HL-60 (cell line): ENCODE results near the gene CACNA1D.

Experiments
- DNase-seq, 2 experiments: peaks; one replicate each; pipeline ENCODE4 v3.0.0-alpha.2; 2010 to 2020; ENCODE audit warnings: low read depth in 1 of 2, low spot score in 1 of 2
- H3K27ac ChIP-seq: fragments of 250-450 bp; sonication (Bioruptor Pico); replicated peaks from 2 replicates; pipeline ENCODE4 v1.5.1; 2020; ENCODE audit warnings: mild to moderate bottlenecking, moderate library complexity
- H3K27me3 ChIP-seq: fragments of 250-450 bp; sonication (Bioruptor Pico); 2 replicates; pipeline ENCODE4 v1.5.1; 2021; ENCODE audit warnings: mild to moderate bottlenecking, moderate library complexity; ENCODE audit not compliant: insufficient read depth, poor library complexity, severe bottlenecking
- H3K4me3 ChIP-seq: replicated peaks from 2 replicates; pipeline ENCODE4 v1.5.1; 2011; ENCODE audit warnings: mild to moderate bottlenecking, control low read depth, low read length; ENCODE audit not compliant: insufficient read depth
- GABPA ChIP-seq: IDR thresholded peaks from 2 replicates; pipeline ENCODE4 v1.6.1; 2012; ENCODE audit warnings: low read depth
- POLR2AphosphoS5 ChIP-seq: IDR thresholded peaks from 2 replicates; pipeline ENCODE4 v1.6.1; 2012; ENCODE audit warnings: low read depth
- SPI1 ChIP-seq: IDR thresholded peaks from 2 replicates; pipeline ENCODE4 v1.6.1; 2012; ENCODE audit warnings: low read depth, mild to moderate bottlenecking, borderline replicate concordance
- TF ChIP-seq, protein P1 (sequence below): IDR thresholded peaks from 2 replicates; pipeline ENCODE4 v1.6.1; 2012; ENCODE audit warnings: low read depth; ENCODE audit not compliant: insufficient replicate concordance
- TF ChIP-seq, protein P2 (sequence below): IDR thresholded peaks from one replicate; pipeline ENCODE4 v1.5.1; 2011; ENCODE audit warnings: low read length, control low read depth, inconsistent platforms; ENCODE audit not compliant: insufficient read depth

CACNA1D gene

DNA sequence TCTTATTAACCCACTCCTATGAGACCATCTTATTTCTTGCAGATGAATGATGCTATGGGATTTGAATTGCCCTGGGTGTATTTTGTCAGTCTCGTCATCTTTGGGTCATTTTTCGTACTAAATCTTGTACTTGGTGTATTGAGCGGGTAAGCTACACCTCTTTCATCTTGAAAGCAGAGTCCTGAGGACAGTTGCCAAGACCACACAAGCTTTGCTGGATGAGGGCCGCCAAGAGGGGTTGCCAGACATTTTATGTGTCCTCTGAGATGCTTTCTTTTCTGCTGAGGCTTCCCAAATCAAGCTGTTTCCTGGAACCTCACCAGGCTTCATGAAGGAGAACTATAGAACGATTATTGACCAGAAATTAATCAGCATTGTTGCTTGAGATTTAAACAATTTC lies 178.6 kb downstream of the CACNA1D start:
- TF ChIP-seq GABPA (no peak), SPI1 (no peak), POLR2AphosphoS5 (no peak)
- TF ChIP-seq, protein P1, sequence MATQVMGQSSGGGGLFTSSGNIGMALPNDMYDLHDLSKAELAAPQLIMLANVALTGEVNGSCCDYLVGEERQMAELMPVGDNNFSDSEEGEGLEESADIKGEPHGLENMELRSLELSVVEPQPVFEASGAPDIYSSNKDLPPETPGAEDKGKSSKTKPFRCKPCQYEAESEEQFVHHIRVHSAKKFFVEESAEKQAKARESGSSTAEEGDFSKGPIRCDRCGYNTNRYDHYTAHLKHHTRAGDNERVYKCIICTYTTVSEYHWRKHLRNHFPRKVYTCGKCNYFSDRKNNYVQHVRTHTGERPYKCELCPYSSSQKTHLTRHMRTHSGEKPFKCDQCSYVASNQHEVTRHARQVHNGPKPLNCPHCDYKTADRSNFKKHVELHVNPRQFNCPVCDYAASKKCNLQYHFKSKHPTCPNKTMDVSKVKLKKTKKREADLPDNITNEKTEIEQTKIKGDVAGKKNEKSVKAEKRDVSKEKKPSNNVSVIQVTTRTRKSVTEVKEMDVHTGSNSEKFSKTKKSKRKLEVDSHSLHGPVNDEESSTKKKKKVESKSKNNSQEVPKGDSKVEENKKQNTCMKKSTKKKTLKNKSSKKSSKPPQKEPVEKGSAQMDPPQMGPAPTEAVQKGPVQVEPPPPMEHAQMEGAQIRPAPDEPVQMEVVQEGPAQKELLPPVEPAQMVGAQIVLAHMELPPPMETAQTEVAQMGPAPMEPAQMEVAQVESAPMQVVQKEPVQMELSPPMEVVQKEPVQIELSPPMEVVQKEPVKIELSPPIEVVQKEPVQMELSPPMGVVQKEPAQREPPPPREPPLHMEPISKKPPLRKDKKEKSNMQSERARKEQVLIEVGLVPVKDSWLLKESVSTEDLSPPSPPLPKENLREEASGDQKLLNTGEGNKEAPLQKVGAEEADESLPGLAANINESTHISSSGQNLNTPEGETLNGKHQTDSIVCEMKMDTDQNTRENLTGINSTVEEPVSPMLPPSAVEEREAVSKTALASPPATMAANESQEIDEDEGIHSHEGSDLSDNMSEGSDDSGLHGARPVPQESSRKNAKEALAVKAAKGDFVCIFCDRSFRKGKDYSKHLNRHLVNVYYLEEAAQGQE: no peak
- TF ChIP-seq, protein P2, sequence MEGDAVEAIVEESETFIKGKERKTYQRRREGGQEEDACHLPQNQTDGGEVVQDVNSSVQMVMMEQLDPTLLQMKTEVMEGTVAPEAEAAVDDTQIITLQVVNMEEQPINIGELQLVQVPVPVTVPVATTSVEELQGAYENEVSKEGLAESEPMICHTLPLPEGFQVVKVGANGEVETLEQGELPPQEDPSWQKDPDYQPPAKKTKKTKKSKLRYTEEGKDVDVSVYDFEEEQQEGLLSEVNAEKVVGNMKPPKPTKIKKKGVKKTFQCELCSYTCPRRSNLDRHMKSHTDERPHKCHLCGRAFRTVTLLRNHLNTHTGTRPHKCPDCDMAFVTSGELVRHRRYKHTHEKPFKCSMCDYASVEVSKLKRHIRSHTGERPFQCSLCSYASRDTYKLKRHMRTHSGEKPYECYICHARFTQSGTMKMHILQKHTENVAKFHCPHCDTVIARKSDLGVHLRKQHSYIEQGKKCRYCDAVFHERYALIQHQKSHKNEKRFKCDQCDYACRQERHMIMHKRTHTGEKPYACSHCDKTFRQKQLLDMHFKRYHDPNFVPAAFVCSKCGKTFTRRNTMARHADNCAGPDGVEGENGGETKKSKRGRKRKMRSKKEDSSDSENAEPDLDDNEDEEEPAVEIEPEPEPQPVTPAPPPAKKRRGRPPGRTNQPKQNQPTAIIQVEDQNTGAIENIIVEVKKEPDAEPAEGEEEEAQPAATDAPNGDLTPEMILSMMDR: no peak
- H3K27ac ChIP-seq: no peak overlapping the region
- no peak for DNase-seq
- no peaks in the 10 kb centered on the region for H3K27me3 ChIP-seq
- no peak overlapping the region for H3K4me3 ChIP-seq

DNA sequence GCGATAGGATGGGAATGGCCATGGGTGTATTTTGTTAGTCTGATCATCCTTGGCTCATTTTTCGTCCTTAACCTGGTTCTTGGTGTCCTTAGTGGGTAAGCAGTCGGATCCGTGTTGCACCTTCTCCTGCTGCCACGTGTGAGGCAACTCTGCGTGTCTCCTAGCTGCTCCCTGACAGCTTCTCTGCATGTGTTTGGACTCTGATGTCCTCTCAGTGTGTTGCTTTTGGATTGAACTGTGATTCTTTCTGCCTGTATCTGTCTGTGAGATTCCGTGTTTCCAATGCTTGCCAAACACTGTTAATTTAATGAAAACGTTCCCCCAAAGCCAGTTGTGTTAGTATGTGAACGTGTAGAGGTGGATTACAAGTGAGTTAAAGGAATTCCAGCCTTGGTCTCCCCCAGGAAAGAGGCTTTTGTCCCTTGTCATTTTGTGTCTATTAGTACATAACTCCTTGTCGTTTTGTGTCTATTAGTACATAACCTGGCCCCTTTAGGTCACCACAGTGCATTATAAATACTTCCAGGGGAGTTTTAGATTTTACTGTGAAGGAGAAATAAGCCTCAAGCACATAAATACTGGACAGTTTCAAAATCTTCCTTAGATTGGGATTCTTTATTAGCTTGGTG lies 179.4 kb downstream of the CACNA1D start:
- DNase-seq: no peak
- TF ChIP-seq GABPA (no peak), POLR2AphosphoS5 (no peak), SPI1 (no peak)
- TF ChIP-seq, protein P2: no peak
- TF ChIP-seq, protein P1: no peak
- Histone ChIP-seq H3K4me3 (no peak overlapping the region), H3K27me3 (no peaks in the 10 kb centered on the region), H3K27ac (no peak overlapping the region)

DNA sequence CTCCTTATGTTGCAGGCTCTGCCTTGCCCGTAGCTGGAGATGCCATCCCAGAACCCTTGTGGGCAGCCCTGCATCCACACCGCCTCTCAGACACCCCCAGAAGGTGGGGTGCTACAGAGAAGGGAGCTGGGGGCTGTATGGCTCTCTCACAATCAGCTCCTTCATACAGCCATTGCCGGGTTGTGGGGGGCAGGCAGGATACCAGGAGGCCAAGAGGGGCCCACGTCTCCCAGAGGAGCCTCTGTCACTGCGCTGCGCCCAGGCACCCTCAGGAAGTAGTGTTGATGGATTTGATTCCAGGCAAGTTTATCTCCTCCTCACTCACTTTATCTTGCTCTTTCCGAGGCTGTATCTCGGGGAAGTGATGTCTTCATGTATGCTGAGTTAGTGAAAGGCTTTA lies 180.2 kb downstream of the CACNA1D start:
- DNase-seq: no peak
- no peak overlapping the region for H3K27ac ChIP-seq
- TF ChIP-seq, protein P1: no peak
- TF ChIP-seq POLR2AphosphoS5 (no peak), GABPA (no peak), SPI1 (no peak)
- TF ChIP-seq, protein P2: no peak
- no peak overlapping the region for H3K4me3 ChIP-seq
- H3K27me3 ChIP-seq: no peaks in the 10 kb centered on the region
